Activated CD4-positive, CD25-positive, alpha-beta regulatory T cell treated with anti-CD3 and anti-CD28 coated beads, Interleukin-2, amount 50 U/mL, for 72 hours (primary cell): ENCODE measurements around the gene WNT8A.

ENCODE experiments used
- DNase-seq: peaks from one replicate; pipeline ENCODE4 v3.0.0; 2021

The WNT8A gene

DNA sequence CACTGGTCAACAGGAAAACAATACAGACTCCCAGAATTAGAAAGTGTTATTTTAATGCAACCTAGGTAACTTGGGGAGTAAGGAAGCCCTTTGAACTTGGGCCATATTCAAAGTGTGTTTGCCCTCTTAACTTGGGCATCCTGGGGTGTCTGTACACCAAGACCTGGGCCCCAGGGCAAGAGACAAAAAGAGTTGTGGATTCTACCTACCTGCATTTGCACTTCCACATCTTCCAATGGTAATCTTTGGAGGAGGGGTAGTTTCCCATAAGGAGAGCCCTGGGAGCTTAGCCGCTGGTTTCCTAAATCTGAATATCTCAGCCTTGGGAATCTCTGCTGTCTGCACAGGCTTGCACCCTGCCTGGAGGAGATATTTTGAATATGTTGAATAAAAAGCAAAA is 8.5 kb downstream of the WNT8A start:
- DNase-seq, result no peak

DNA sequence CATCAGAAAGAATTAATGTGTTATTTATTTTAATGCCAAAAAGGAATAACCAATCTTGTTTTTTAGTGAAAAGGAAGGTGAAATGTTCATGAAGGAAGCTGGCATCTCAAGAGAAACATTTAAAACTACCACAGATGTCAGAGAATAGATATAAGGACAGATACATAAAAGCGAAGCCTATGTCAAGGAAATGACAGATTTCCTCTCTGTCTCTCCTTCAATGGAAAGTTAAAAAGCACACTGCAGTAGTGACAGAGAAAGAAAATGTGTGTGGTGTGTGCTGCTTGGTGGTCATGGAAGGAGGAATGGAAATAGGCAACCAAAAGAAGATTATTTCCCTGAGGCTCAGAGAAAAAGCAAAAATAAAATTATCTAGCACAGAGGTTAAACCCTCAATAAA is 9.2 kb downstream of the WNT8A start:
- no peak for DNase-seq

DNA sequence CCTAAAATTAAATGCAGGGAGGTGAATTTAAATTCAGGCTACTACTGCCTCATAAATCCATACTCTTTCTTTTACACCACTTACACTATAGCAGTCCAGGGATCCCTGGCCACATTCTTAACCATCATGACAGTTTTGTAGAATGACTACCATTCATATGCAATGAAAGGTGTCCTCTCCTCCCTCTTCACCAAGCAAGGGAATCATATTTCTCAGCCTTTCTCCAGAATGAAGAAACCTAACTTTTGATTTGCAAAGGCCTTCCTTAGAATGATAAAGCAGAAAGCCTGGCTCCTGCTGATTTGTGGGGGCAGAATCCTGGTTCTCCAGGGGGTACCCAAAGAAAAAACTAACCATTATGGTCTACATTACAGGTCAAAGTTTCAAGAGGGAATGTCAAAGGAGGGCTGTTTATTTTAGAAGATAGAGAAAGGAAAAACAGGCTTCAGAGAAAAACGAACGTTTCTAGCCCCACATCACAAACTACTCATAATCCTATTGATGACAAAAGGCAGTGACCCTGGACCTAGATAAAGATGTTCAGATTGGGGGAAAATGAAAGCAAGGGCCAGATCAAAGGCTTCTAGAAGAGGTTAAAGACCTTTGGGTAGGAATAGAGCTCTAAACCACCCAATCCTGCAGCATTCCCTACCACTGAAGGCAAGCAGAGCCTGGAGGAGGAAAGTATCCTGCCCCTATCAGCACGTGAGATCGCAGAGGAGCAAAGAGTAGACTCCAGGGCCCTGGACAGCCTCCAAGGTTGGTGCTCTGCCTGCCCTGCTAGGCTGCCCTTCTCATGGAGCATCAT is 11.5 kb downstream of the WNT8A start:
- no peak for DNase-seq

DNA sequence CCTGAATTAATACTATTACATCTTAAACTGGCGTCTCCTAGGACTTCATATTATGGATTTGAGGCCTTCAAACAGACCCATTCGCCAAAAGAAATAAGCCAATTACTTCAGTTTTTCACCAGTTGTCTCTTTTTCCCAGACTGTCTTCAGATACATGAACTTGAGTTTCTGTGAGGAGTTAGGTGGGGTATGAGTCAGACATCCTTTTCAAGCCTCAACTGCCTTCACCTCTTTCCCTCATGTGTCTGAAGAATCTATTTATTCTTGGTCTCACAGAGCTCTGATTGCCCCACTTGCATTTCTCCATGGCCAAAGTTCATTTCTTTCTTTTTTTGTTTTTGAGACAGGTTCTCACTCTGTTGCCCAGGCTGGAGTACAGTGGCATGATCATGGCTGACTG is 12.5 kb downstream of the WNT8A start:
- no peak for DNase-seq

DNA sequence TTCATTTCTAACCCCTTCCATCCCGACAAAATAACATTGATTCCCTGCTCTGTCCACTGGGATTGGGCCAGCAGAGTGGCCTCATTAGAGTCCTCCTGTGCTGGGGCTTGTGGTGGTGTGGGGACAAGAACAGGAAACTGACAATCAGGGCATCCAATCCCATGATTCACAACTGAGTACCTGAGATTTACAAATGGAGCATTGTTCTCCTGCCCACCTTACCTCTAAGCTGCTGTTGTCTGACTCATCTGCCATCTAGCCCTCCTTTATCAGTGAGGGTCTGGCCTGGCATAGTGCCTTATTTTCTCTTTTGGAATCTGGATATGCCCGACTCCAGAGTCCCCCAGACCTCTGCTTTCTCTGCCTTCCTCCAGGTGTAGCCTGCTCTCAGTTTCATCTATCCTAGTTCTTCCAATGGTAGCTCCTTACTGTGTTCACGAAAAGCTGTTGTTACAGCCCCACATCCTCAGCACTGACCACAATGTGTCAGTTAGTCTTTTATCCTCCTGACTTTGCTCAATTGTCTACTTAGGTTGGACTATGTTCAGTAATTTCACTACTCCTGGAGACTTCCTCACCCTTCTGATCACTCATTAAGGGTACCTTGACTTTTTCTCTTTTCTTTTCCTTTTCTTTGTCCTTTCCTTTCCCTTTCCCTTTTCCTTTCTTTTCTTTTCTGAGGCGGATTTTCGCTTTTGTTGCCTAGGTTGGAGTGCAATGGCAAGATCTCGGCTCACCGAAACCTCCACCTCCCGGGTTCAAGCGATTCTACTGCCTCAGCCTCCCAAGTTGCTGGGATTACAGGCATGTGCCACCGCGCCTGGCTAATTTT is 13.4 kb downstream of the WNT8A start:
- DNase-seq, result no peak

DNA sequence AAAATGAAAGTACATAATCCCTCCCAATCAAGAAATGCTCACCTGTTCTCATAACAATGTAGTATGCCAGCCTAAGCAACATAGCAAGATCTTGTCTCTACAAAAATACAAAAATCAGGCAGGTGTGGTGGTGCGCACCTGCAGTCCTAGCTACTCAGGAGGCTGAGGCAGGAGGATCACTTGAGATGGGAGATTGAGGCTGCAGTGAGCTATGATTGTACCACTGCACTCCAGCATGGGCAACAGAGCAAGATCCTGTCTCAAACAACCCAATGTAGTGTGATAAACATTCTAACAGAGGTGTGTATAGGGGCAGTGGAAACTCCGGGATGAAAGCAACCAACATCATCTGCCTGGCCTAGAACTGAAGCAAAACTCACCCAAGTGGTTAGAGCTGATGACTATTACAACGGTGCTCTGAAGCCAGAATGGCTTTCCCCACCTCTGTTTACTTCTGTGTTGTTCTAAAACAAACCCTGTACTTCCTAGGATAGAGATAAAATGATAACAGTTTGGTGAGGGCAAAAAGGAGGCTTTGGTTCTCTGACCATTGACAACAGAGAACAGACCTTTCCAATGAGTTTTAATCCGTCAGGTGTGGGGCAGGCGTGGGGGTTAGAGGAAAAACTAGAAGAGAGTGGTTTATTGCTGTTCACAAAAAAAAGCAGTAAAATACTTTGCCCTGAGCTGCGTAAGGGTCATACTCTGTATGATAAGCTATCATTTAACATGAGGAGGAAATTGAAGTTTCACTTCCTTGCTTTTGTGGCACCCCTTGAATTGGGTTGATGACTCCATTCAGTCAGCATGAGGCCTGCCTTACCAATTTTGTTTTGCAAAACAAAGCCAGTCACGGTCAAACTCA is 18.9 kb downstream of the WNT8A start:
- no peak for DNase-seq

DNA sequence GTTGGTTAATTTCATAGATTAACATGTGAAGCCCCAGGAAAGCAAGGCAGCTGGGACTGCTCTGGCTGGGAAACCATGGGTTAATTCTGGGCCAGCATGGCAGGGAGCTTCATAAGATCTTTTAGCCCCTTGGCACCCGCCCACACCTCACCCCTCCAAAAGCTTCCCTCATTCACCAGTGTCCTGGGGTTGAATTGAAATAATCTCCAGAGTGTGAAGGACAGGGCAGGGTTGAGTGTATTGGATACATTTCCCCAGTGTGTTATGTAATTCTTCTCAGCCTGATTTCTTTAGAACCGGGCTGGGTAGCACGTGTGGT is 19.4 kb downstream of the WNT8A start:
- no peak for DNase-seq

DNA sequence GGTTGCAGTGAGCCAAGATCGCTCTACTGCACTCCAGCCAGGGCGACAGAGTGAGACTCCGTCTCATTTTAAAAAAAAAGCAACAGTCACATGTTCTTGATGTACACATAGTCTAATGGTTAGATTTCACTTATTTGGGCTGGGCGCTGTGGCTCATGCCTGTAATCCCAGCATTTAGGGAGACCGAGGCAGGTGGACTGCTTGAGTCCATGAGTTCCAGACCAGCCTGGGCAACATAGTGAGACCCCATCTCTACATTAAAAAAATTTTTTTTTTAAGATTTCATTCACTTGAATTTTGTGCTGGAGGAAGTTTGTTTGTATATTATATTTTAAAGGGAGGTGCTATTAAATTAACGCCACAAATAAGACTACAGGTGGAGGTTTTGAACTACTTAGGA is 21.9 kb downstream of the WNT8A start:
- no peak for DNase-seq

DNA sequence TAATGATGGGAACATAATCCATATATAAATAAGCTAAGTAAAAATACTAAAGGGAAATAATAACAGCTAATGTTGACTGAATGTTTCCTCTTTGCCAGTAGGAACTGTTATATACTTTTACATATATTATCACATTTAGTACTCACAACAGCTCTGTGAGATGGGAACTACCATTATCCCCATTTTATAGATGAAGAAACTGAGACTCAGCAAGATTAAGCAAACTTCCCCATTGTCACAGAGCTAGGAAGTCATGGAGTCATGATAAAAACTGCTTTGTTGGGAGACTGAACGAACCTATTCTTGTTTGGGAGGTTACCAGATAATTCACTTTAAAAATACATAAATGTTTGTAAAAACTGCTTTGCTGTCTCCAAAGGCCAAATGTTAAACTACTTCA is 23.4 kb downstream of the WNT8A start:
- DNase-seq, result no peak

DNA sequence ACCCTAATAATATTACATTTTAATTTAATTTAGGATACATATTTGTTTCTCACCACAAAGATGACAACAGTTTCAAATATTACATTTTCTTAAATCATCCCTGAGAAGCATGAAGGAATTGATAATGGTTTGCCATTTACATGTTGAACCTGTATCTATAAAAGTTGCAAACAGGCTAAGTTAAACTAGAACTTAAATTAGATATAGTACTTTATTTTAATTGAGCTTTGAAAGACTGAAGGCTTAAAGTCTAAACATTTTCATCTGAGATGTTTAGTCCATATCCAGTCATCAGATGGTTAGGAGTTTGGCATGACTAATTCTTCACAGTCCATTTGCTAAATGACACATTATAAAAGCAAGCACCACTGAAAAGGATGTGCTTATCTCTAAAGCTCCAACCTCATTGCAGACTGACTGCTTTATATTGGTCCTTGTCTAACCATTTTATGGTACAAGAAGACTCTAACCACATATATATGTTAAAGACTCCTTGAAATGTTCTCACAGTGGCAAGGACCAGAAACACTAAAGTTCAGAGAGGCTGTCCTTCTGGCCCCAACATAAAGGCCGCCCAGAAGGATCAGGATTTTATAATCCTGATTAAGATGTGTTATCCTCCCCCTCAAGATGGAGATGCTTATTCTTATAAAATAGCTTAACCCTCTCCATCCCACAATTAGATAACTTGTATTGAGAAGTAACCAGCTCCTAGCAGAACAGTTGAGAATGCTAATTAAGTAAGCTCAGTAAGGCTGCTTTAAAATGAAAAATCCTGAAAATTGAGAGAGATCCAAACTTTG is 25.8 kb downstream of the WNT8A start:
- DNase-seq, result no peak

DNA sequence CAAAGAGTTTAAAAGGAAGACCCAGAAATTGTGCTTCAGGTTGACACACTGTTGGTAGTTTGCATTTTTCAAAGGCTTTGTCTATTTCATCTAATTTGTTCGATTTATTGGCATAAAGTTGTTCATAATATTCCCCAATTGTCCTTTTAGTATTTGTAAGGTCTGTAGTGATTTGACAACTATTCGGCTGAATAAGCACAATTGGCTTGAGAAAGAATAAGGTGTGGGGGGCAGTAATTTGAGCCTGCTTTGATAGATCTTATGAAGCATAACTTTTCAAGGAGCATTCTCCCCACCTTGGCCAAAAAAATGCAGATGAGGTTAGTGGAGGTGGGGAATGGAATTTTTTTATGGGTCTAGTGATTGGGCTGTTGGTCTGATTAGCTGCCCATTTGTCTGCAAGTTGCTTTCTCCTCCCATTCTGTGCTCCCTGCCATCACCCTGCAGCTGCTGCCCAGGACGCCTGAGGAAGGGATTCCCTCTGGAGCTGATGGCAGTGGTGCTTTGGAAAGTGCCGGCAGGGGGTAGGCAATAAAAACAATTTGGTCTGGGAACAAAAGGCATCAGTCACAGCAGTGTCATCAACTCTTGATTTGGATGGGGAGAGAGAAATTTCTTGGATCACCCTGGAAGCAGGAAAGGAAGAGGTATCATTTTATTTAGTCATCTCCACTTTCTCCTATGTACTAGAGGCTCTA is 26.6 kb downstream of the WNT8A start:
- DNase-seq, result no peak

DNA sequence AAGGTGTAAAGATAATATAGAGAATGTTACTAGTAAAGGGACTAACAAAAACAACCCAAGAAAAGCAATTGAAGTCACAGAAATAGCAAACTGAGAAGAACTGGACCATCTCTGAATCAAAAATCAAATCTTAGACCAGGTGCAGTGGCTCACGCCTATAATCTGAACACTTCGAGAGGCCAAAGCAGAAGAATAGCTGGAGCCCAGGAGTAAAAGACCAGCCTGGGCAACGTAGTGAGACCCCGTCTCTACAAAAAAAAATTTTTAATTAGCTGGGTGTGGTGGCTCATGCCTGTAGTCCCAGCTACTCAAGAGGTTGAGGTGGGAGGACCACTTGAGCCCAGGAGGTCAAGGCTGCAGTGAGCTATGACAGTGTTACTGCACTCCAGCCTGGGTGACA is 27.3 kb downstream of the WNT8A start:
- no peak for DNase-seq

DNA sequence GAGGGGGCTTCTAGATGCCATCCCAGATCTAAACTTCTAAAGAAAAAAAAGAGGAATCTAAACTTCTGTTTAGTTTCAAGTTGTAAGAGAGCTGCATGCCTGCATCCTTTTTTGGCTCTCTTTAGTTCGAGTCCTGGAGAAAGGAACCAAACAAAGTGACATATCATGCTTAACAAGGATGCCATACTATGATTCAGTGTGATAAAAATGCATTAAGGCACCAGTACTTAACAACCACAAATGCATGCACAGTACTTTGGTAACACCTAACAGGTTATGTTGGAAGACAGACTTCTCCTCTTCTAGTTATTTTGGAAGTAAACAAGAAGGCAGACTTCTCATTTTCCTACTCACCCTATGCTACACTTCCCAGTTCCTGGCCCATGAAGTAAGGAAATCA is 28.1 kb downstream of the WNT8A start:
- no peak for DNase-seq

DNA sequence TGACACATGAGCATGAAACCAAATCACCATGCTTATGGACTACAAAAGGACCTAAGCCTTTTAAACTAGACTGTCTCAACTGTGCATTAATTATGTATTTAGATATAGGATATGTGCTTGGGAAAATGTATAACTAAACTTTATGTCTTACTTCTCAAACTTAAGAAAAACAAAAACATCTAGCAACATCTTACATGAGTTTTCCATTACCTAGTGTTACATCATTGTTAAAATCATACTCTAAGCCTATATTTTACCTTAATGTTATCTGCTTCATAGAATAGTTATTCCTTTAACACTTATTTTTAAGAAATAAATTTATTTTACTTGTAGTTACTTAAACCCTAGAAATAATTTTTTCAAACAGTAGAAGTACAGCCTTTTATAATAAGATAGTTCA is 31.4 kb downstream of the WNT8A start:
- no peak for DNase-seq

DNA sequence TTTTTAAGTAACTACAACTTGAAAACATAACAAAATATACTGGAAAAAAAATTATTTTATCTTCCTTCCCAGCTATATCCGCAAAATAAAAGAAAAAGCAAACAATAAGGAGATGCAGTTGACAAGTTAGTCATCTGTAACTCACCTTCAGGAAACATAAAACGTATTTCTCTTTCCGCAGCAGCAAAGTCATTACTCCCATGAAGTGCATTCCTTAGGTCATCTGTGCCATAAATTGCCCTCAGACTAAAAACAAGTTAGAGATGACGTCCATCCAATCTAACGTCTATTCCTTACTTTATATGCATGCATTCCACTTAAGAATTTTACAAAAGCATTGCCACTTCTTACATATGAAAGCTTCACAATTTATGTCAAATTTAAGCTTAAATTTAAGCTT is 44.5 kb downstream of the WNT8A start:
- DNase-seq, result no peak

DNA sequence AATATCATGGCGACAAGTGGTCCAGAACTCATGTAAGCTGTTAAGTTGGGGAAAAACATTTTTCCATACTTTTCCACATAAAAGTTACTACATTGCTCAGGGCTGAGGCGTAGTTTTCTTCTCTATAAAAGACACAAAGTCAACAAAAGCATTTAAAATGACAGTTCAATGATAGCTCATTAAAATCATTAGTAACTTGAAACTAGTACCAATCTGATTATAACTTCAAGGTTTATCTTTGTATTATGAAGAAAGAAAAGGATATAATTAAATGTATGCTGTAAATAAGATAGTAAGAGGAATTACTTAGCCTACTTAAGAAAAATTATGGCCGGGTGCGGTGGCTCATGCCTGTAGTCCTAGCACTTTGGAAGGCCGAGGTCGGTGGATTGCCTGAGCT is 45.5 kb downstream of the WNT8A start:
- DNase-seq, result no peak

DNA sequence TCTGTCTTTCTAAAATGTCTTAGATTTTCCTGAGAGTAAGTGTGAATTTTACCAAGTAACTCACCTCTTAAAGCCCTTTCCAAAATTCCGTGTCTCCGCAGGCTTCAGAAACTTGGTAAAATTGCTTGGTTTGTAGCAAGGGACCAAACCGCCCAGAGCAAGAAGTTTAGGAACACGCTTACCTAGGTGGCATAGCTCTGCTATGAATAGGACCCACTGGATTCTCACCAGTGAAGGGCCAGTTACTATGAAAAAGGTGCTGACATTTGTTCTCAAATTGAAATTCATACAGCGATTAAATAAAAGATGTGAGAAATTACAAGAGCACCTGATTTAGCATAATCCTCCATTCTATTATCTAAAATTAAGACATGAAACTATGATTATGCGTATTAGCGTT is 48.7 kb downstream of the WNT8A start:
- no peak for DNase-seq

DNA sequence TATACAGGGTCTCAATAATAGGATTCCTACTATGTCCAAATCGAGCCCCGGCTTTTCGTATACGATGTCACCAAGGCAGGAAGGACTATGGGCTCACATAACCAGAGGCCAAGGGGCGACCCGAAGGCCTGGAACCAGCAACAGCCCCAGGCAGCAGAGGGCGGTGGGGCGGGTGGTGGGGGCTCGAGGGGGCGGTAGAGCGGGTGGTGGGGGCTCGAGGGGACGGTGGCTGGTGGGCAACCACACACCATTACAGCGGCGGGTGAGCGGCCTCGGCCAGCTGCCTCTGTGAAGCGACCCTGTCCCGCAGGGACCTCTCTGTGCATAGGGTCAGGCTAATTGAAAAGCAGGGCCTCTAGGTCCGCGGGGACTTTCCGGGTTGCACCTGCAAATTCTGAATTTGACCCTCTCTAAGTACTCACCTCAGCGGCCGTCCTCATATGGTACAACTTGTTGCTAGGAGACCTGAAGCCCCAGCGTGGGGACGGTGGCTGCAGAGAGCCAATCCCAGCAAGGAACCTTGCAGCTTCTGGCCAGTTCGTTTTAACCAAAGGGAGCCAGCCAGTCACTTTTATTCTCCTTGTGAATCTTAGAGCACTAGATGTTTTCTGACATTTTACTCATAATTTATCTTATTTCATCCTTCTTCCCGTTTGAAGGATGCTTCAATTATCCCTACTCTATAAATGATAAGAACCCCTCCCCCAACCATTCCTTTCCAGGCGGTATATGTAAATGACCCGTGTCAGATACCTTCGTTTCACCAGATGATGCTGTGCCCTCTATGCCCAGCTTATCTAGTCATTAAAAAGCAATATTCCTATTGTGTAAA is 55.3 kb downstream of the WNT8A start, which contains the start of gene NME5:
Gene NME5 (minus strand): TSS at position 480 of the 832 bp plus-strand sequence. CDS start 648 bp downstream, outside the sequence.
- DNase-seq, result no peak

DNA sequence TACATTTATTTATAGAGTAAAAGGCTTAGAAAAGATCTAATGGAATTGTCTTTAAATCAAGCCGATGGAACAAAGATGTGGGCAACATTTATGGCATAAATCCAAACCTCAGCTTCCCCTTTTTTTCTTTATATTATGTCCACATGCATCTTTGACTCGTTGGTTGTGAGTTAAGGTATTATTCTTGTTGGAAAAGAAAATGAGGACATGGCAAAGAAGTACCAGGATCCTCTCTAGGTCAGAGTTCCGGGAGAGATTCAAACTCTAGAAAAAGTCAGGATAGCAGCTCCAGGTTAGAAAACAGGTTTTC is 55.9 kb downstream of the WNT8A start:
- DNase-seq, result no peak

DNA sequence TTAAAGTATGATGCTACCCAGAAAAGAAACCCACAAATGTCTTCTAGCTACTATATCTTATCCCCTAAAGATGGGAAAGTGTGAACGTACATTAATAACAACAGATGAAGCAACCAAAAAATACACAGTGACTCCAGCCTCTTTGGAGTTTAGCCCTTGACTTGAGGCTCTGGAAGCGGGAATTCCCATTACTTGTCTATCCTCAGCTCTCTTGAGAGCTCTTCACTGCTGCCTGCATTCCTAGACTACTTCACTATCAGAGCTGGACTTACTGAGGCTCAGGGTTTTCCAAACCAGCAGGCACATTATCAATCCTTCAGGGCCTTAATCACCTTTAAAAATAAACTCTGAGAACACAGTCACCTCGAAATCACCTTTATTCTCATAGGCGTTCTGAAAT is 56.4 kb downstream of the WNT8A start:
- DNase-seq, result no peak
